Anterior cingulate cortex (tissue), 58 donors: ENCODE data around the gene RHBDD3.
"Not testable (repeated sequence)": the region's sequence is repeated elsewhere in the genome, so short reads cannot be mapped to it uniquely, and the experiment has no call there.

Experiments
- DNase-seq, 58 donors: peaks; one replicate each; lab custom pipeline; 2025; lab: John Stamatoyannopoulos, UW

Gene RHBDD3

GRCh38 chr22:29219881-29220670 is 47.7 kb downstream of the RHBDD3 start:
- no peak for DNase-seq

- not testable (repeated sequence) for DNase-seq
Measured at GRCh38 chr22:29219409-29219782, 48.4 kb downstream of the RHBDD3 start.

GRCh38 chr22:29218758-29219408 is 48.9 kb downstream of the RHBDD3 start:
- DNase-seq = no peak

- DNase-seq = no peak
Measured at GRCh38 chr22:29217827-29218757, 49.7 kb downstream of the RHBDD3 start.

DNA sequence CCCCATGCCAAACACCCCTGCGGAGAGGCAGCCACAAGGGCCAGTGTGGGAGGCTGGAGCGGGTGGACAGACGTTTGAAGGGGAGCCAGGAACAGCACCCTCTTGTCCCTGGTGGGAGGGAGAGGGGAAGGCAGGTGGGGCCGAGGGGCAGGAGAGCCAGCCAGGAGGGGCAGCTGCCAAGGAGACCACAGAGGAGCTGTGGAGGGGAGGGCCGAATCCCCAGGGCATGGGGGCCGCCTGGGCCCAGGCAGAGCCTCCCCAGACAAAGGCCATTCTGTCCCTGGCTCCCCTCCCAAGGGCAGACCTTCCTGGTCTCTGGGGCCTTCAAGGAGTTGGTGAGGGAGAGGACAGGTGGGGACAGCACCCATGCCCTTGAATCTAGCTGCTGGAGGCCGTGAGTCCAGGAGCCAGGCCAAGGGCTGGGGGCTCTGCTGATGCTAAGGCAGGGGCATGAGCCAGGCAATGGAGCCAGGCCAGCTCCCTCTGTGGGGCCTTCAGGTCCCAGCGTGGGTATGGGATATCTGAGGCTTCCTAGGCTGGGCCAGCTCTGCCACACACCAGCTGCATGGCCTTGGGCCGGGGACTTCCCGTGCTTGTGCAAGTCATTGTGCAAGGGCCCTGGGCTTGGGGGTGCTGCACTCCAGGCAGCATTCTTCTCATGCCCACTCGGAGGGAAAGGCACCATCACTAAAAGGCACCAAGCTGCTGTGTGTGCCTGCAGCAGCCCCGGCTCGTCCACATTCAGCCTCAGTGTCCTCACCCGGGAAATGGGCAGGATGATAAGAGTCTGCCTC is 50.7 kb downstream of the RHBDD3 start:
- DNase-seq = peak in 26 of 58 donors; percentile 13 to 66 (median 36)

DNA sequence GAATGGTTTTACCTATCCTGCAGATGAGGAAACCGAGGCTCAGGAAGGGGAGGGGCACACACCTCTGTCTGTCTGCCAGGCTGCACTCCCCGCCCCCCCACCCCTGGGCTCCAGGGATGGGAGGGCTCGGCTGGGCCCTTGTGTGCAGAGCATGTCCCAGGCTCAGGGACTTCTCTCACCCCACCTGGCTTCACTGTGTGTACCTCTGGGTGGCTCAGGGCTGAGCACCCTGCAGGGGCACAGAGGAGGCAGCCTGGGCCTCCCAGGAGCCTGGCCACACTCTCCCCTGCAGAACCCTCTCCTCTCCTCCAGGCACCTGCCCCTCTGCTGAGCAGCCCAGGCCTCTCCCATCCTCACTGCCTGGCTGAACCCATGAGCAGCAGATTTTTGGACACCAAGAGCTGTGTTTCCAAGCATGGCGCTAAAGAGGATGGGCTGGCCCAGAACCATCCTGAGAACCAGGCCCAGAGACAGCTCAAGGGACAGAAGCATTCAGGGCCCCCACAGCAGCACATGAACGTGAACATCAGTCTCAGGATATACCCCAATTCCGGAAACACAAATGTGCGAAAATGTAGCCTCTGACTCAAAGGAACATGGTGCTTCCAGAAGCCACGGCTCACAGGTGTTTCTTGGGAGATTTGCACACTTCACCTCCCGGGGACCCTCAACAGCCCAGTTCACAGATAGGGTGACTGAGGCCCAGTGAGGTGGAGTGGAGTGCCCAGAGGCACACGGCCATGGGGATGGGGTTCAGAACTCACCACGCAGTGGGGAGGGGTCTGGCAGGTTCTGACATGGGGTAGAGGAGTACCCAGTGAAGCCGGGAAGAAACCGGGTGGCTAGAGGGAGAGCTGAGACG is 51.5 kb downstream of the RHBDD3 start:
- DNase-seq = no peak

DNA sequence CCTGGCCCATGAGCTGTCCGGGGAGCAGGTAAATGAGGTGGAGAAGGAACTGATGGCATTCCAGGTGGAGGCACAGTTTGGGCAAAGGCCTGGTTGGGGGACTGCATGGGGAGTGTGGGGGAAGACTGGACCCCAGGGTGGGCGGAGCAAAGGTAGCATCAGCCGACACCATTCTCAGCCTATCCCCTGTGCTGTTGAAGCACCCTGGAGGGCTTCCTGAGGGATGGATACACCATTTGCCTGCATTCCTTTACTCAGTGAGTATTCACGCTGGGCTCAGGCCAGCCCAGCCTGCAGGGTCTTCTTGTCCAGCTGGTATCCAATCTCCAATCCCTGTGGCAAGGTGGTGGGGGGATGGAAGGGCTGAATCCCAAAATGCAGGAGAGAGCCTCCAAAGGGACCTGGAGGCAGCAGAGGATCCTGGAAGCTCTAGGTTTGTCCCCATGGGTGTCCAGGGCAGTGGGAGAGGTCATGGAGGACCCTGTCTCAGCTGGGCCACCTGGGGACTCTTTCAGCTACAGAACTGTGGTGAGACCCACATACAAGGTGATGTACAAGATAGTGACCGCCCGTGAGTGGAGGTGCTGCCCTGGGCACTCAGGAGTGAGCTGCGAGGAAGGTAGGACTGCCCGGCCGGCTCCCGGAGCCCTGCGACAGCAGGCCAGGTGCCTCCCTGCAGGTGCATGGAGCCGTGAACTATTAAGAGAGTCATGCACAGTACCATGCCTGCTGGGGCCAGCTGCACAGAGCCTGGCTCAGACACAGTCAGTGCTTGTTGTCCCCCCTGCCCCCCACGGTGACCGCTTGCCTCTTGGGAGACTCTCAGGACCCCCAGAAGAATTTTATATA is 52.5 kb downstream of the RHBDD3 start:
- DNase-seq = no peak

DNA sequence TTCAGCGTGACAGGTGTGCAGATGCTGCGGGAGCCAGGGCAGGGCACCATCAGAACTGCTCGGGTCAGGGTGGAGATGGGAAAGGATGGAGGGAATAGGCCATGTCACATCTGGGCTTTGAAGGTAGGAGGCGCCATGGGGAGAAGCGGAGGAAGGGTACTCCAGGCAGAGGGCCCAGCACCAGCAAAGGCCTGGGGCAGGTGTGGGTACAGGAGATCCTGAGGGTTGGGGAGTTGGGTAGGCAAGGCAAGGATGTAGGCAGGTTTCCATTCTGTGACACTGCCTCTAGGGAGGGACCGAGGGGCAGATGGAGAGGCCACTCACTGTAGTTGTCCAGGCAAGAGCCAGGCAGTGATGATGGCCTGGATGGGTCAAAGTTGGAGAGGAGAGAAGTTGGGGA is 53.5 kb downstream of the RHBDD3 start:
- no peak for DNase-seq

- DNase-seq = no peak
Measured at GRCh38 chr22:29213493-29213892, 54.3 kb downstream of the RHBDD3 start.

- peak in 23 of 58 donors; percentile 10 to 69 (median 32) for DNase-seq
Measured at GRCh38 chr22:29212743-29213142, 55.0 kb downstream of the RHBDD3 start.

DNA sequence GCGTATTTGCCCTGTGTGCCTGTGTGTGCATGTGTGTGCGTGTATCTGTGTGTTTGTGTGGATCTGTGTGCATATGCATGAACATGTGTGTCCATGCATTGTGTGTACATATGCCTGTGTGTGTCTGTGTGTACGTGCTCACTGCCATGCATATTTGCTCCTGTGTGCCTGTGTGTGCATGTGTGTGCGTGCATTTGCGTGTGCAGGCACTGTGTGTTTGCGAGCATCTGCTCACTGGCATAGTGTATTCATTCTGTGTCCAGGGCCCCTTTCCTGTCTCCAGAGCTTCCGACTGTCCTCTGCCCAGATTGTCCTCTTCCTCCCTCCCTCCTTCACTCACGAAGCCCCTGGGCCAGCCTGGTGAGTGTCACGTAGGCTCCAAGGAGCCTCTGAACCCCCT is 56.3 kb downstream of the RHBDD3 start:
- DNase-seq = no peak

GRCh38 chr22:29211066-29211465 is 56.7 kb downstream of the RHBDD3 start:
- no peak for DNase-seq
